Lung microvascular endothelial cell (primary cell): ENCODE measurements around the gene BUD31. TPM values are rescaled to one million over a fixed set of nuclear protein-coding genes. Genes with fewer than 3 reads are reported as not detected.
"Not testable (repeated sequence)": the region's sequence is repeated elsewhere in the genome, so short reads cannot be mapped to it uniquely, and the experiment has no call there.

Experiments used
- DNase-seq, 2 donors: peaks; one replicate each; pipeline versions ENCODE4 v3.0.0 to v3.0.0-alpha.2; 2010; ENCODE audit warnings: low read depth in 2 of 2
- total RNA-seq: library from RNA; depleted of rRNA; stranded (reverse); fragments of >200 nt; gene quantifications from 2 replicates; pipeline ENCODE4 v1.2.1, GENCODE V29; 2014

Gene BUD31
- total RNA-seq, 1 donor from 2014 or later: 75.0 TPM

- DNase-seq: peak in 1 of 2 donors; percentile 79
These were observed 28.5 kb upstream of the BUD31 start for GRCh38 chr7:99380032-99380822.

GRCh38 chr7:99380823-99381663 is 27.7 kb upstream of the BUD31 start:
- DNase-seq: peak in 1 of 2 donors; percentile 41

- DNase-seq: no peak
These were observed 27.1 kb upstream of the BUD31 start for GRCh38 chr7:99381664-99382075.

- DNase-seq: no peak
These were observed 25.6 kb upstream of the BUD31 start for GRCh38 chr7:99383203-99383602.

GRCh38 chr7:99383791-99384370 is 24.9 kb upstream of the BUD31 start:
- DNase-seq: no peak

- DNase-seq: no peak
These were observed 24.2 kb upstream of the BUD31 start for GRCh38 chr7:99384523-99384922.

- DNase-seq: no peak
These were observed 23.2 kb upstream of the BUD31 start for GRCh38 chr7:99385564-99385963.

- DNase-seq: peak; percentile 68 to 71
These were observed 22.1 kb upstream of the BUD31 start for GRCh38 chr7:99386584-99387238.

GRCh38 chr7:99387239-99387635 is 21.5 kb upstream of the BUD31 start:
- not testable (repeated sequence) for DNase-seq

GRCh38 chr7:99387912-99388311 is 20.9 kb upstream of the BUD31 start:
- DNase-seq: no peak

- DNase-seq: no peak
These were observed 19.0 kb upstream of the BUD31 start for GRCh38 chr7:99389772-99390171.

GRCh38 chr7:99390941-99391602 is 17.7 kb upstream of the BUD31 start:
- DNase-seq: no peak

GRCh38 chr7:99392046-99392445 is 16.7 kb upstream of the BUD31 start:
- DNase-seq: no peak

- peak; percentile 62 to 77 for DNase-seq
These were observed 16.0 kb upstream of the BUD31 start for GRCh38 chr7:99392659-99393354.

GRCh38 chr7:99393355-99394187 is 15.2 kb upstream of the BUD31 start:
- DNase-seq: no peak

- no peak for DNase-seq
These were observed 14.6 kb upstream of the BUD31 start for GRCh38 chr7:99394188-99394502.

GRCh38 chr7:99395616-99396327 is 13.0 kb upstream of the BUD31 start:
- no peak for DNase-seq

GRCh38 chr7:99396418-99397296 is 12.1 kb upstream of the BUD31 start:
- DNase-seq: no peak
